B cell (primary cell): ENCODE measurements around the gene BAIAP3. TPM values are rescaled to one million over a fixed set of nuclear protein-coding genes. Genes with fewer than 3 reads are reported as not detected.

Experiments
- ATAC-seq: fragments of 200-7000 bp; cut with Tn5 transposase; one replicate; pipeline ENCODE4 v1.10.0; 2021; ENCODE audit warnings: low read depth, mild to moderate bottlenecking, moderate number of reproducible peaks, moderate library complexity
- CTCF ChIA-PET: fragments of 350-600 bp; sonication (Branson Sonifier 250); formaldehyde crosslinking; loops from one replicate; lab custom pipeline; 2021; ENCODE audit warnings: antibody characterized with exemption, inconsistent platforms; lab: Charles Lee
- POLR2A ChIA-PET: fragments of 350-600 bp; sonication (Branson Sonifier 250); formaldehyde crosslinking; loops from one replicate; lab custom pipeline; 2021; ENCODE audit warnings: antibody characterized with exemption; lab: Charles Lee
- DNase-seq: peaks from one replicate; pipeline ENCODE4 v3.0.0; 2013
- H2AFZ ChIP-seq: 2 replicates; pipeline ENCODE4 v1.6.1; 2012; ENCODE audit warnings: mild to moderate bottlenecking, low read depth, low read length; ENCODE audit not compliant: insufficient read depth, poor library complexity, severe bottlenecking
- H3K27ac ChIP-seq, 2 donors: 1 replicate in 1 of 2; 2 replicates in 1 of 2; pipeline ENCODE4 v1.5.1; 2012 to 2013; ENCODE audit warnings: low read length in 2 of 2, mild to moderate bottlenecking in 2 of 2, moderate library complexity in 1 of 2
- H3K27me3 ChIP-seq, 4 experiments: fragments of 200-600 bp in 1 of 4; sonication (generic) in 1 of 4; replicated peaks in 1 of 4; 1 replicate in 2 of 4; 2 replicates in 2 of 4; pipeline versions ENCODE4 v1.6.1 to v1.7.0; 2013 to 2016; ENCODE audit warnings: low read length in 3 of 4, mild to moderate bottlenecking in 2 of 4, mixed read lengths in 1 of 4, moderate library complexity in 1 of 4; ENCODE audit not compliant: insufficient read depth in 4 of 4, control insufficient read depth in 3 of 4; ENCODE audit errors: control extremely low read depth in 1 of 4
- H3K36me3 ChIP-seq, 2 experiments: replicated peaks in 1 of 2; 1 replicate in 1 of 2; 2 replicates in 1 of 2; pipeline versions ENCODE4 v1.6.1 to v1.7.1; 2013; ENCODE audit warnings: low read length in 1 of 2; ENCODE audit not compliant: insufficient read depth in 2 of 2, control insufficient read depth in 1 of 2; ENCODE audit errors: control extremely low read depth in 1 of 2, extremely low read depth in 1 of 2
- H3K4me1 ChIP-seq, 2 donors: fragments of 200-600 bp in 1 of 2; sonication (generic) in 1 of 2; 1 replicate in 1 of 2; 2 replicates in 1 of 2; pipeline versions ENCODE4 v1.5.1 to v1.6.1; 2013 to 2017; ENCODE audit warnings: low read length in 2 of 2; ENCODE audit not compliant: control insufficient read depth in 2 of 2, insufficient read depth in 2 of 2
- H3K4me2 ChIP-seq: replicated peaks from 2 replicates; pipeline ENCODE3; 2012; ENCODE audit warnings: mild to moderate bottlenecking, low read depth, low read length; ENCODE audit not compliant: poor library complexity, severe bottlenecking
- H3K4me3 ChIP-seq, 5 experiments: fragments of 200-600 bp in 1 of 5; sonication (generic) in 1 of 5; 1 replicate in 3 of 5; 2 replicates in 2 of 5; pipeline versions ENCODE4 v1.5.1 to v1.7.0; 2011 to 2016; ENCODE audit warnings: low read length in 4 of 5, mild to moderate bottlenecking in 4 of 5, low read depth in 2 of 5, control low read depth in 1 of 5, moderate library complexity in 1 of 5; ENCODE audit not compliant: insufficient read depth in 1 of 5; ENCODE audit errors: control extremely low read depth in 1 of 5, extremely low read depth in 1 of 5
- H3K79me2 ChIP-seq: fragments of 200-600 bp; sonication (generic); one replicate; pipeline ENCODE4 v1.6.0; 2016; ENCODE audit warnings: low read length; ENCODE audit not compliant: control insufficient read depth, insufficient read depth
- H3K9ac ChIP-seq: fragments of 200-600 bp; sonication (generic); 2 replicates; pipeline ENCODE4 v1.6.1; 2017; ENCODE audit warnings: mild to moderate bottlenecking, low read length, moderate library complexity
- H3K9me3 ChIP-seq, 3 donors: one replicate each; pipeline versions ENCODE4 v1.6.1 to v1.7.1; 2013; ENCODE audit warnings: low read length in 2 of 3; ENCODE audit not compliant: control insufficient read depth in 2 of 3, insufficient read depth in 1 of 3; ENCODE audit errors: control extremely low read depth in 1 of 3
- H4K20me1 ChIP-seq: 2 replicates; pipeline ENCODE4 v1.6.0; 2012; ENCODE audit warnings: mild to moderate bottlenecking, low read length; ENCODE audit not compliant: insufficient read depth, control insufficient read depth, poor library complexity, severe bottlenecking
- H3K27ac Mint-ChIP-seq: one replicate; pipeline ENCODE4 v1.8.0; 2021; ENCODE audit warnings: mixed read lengths
- H3K27me3 Mint-ChIP-seq: one replicate; pipeline ENCODE4 v1.8.0; 2021; ENCODE audit warnings: mixed read lengths
- H3K4me1 Mint-ChIP-seq: one replicate; pipeline ENCODE4 v1.8.0; 2021; ENCODE audit warnings: mixed read lengths
- H3K4me3 Mint-ChIP-seq: one replicate; pipeline ENCODE4 v1.8.0; 2021; ENCODE audit warnings: mixed read lengths
- H3K9me3 Mint-ChIP-seq: one replicate; pipeline ENCODE4 v1.8.0; 2022; ENCODE audit warnings: mixed read lengths; ENCODE audit not compliant: insufficient read depth
- CTCF ChIP-seq: fragments of 200-600 bp; IDR thresholded peaks from one replicate; pipeline ENCODE4 v1.8.0; 2022; ENCODE audit warnings: antibody characterized with exemption, mild to moderate bottlenecking
- EZH2 ChIP-seq: IDR thresholded peaks from 2 replicates; pipeline ENCODE4 v1.6.1; 2012; ENCODE audit warnings: borderline replicate concordance, low read depth, mild to moderate bottlenecking, moderate library complexity, low read length; ENCODE audit not compliant: insufficient read depth, poor library complexity, severe bottlenecking
- WGBS: methylation state at CpG from one replicate; pipeline ENCODE4 v1.1.5; 2013; ENCODE audit warnings: missing lambda C conversion rate; ENCODE audit not compliant: insufficient coverage; 5-methylcytosine and 5-hydroxymethylcytosine counted together
- intact Hi-C: fragments of 100-400 bp; cut with micrococcal nuclease; formaldehyde crosslinking; loops from one replicate; pipeline ENCODE4 v1.10.0; 2022
- polyA plus RNA-seq: library from polyadenylated mRNA; depleted of rRNA; stranded (reverse); fragments of >200 nt; gene quantifications from 2 replicates; pipeline ENCODE4 v1.2.3, GENCODE V29; 2012
- total RNA-seq, 2 donors: library from RNA; stranded (reverse); fragments of 120-200 nt in 1 of 2; gene quantifications; 1 replicate in 1 of 2; 2 replicates in 1 of 2; pipeline versions ENCODE4 v1.2.3 to v1.2.4, GENCODE V29; 2013 to 2022

Gene BAIAP3
- total and polyA plus RNA-seq, 2 donors (not counting 1 experiment from before 2014, with no cell fraction given) = 119 to 130 TPM

GRCh38 chr16:1315081-1316032 lies 18.1 kb upstream of the BAIAP3 start:
- peaks cover 97% of the 10 kb centered on the region for H4K20me1 ChIP-seq

More at GRCh38 chr16:1315081-1316032, 18.1 kb upstream of the BAIAP3 start:
- no peak for TF ChIP-seq EZH2
- no peak for TF ChIP-seq CTCF
- Histone ChIP-seq H3K27me3 (no peaks in the 10 kb centered on the region), H3K4me3 (no peak overlapping the region), H3K27ac (no peak overlapping the region), H3K9me3 (no peaks in the 10 kb centered on the region), H3K79me2 (peaks cover 96% of the 10 kb centered on the region), H3K4me1 (peaks cover 21 to 32% of the 10 kb centered on the region in 2 donors), H3K36me3 (peaks cover 0 to 85% of the 10 kb centered on the region in 2 experiments), H2AFZ (no peak overlapping the region), H3K4me2 (no peak overlapping the region), H3K9ac (no peak overlapping the region)
- ChIA-PET POLR2A (interaction anchor here (0.8 kb wide), 1 partner anchor 17 kb away, joined by 3 read pairs; no protein-coding TSS in a partner anchor), CTCF (interaction anchor here (1.7 kb wide), 1 partner anchor 15 kb away, joined by 8 read pairs; no protein-coding TSS in a partner anchor)
- WGBS = 94% methylated on average over 43 of the region's 46 CpGs
- Mint-ChIP-seq H3K9me3 (no peaks in the 10 kb centered on the region), H3K4me3 (no peak overlapping the region), H3K27me3 (no peaks in the 10 kb centered on the region), H3K27ac (no peak overlapping the region), H3K4me1 (peaks cover 35% of the 10 kb centered on the region)
- ATAC-seq = no peak
- DNase-seq = no peak
- intact Hi-C loops = no loop called here
